GM19099 (cell line): ENCODE results near the gene GPR39.

ENCODE experiments used
- POLR2A ChIP-seq: IDR thresholded peaks from 3 replicates; pipeline ENCODE4 v1.6.1; 2011; ENCODE audit warnings: low read depth; ENCODE audit not compliant: insufficient read length; ENCODE audit errors: extremely low read depth

Gene GPR39

GRCh38 chr2:132429351-132429750 lies 12.7 kb downstream of the GPR39 start:
- no peak for TF ChIP-seq POLR2A

- TF ChIP-seq POLR2A, result no peak
These were observed 13.5 kb downstream of the GPR39 start for GRCh38 chr2:132429941-132430573.

- TF ChIP-seq POLR2A, result no peak
These were observed 14.3 kb downstream of the GPR39 start for GRCh38 chr2:132430895-132431294.

GRCh38 chr2:132437852-132438669 lies 21.5 kb downstream of the GPR39 start:
- no peak for TF ChIP-seq POLR2A

GRCh38 chr2:132438691-132439090 lies 22.1 kb downstream of the GPR39 start:
- TF ChIP-seq POLR2A, result no peak

GRCh38 chr2:132439703-132440398 lies 23.2 kb downstream of the GPR39 start:
- no peak for TF ChIP-seq POLR2A

GRCh38 chr2:132441051-132441450 lies 24.4 kb downstream of the GPR39 start:
- no peak for TF ChIP-seq POLR2A

GRCh38 chr2:132442278-132442677 lies 25.7 kb downstream of the GPR39 start:
- no peak for TF ChIP-seq POLR2A

- TF ChIP-seq POLR2A, result no peak
These were observed 26.5 kb downstream of the GPR39 start for GRCh38 chr2:132443106-132443505.

- no peak for TF ChIP-seq POLR2A
These were observed 29.8 kb downstream of the GPR39 start for GRCh38 chr2:132446444-132446843.

- no peak for TF ChIP-seq POLR2A
These were observed 31.7 kb downstream of the GPR39 start for GRCh38 chr2:132448331-132448730.

GRCh38 chr2:132448771-132449170 lies 32.2 kb downstream of the GPR39 start:
- TF ChIP-seq POLR2A, result no peak

- TF ChIP-seq POLR2A, result no peak
These were observed 33.3 kb downstream of the GPR39 start for GRCh38 chr2:132449868-132450267.

- TF ChIP-seq POLR2A, result no peak
These were observed 44.2 kb downstream of the GPR39 start for GRCh38 chr2:132460781-132461180.

- no peak for TF ChIP-seq POLR2A
These were observed 45.6 kb downstream of the GPR39 start for GRCh38 chr2:132462236-132462635.

- TF ChIP-seq POLR2A, result no peak
These were observed 47.1 kb downstream of the GPR39 start for GRCh38 chr2:132463719-132464118.
